Peyer's patch (tissue), 4 donors: ENCODE measurements around the gene DHX57. TPM values are rescaled to one million over a fixed set of nuclear protein-coding genes. Genes with fewer than 3 reads are reported as not detected.

Source experiments
- DNase-seq, 3 donors: peaks; one replicate each; pipeline ENCODE4 v3.0.0-alpha.2; 2017 to 2019
- H3K27ac ChIP-seq, 4 donors: fragments of 200-600 bp; sonication (generic); one replicate each; pipeline ENCODE4 v1.5.1; 2016 to 2019
- H3K27me3 ChIP-seq, 2 donors: fragments of 200-600 bp; sonication (generic); one replicate each; pipeline ENCODE4 v1.5.1; 2019
- H3K36me3 ChIP-seq, 3 donors: fragments of 200-600 bp; sonication (generic); one replicate each; pipeline ENCODE4 v1.5.1; 2016 to 2019
- H3K4me1 ChIP-seq, 4 donors: fragments of 200-600 bp; sonication (generic); one replicate each; pipeline ENCODE4 v1.5.1; 2016 to 2019
- H3K4me3 ChIP-seq, 4 donors: fragments of 200-600 bp; sonication (generic); 1 replicate in 3 of 4; 2 replicates in 1 of 4; pipeline ENCODE4 v1.5.1; 2016 to 2019; ENCODE audit warnings: mild to moderate bottlenecking in 1 of 4
- H3K9me3 ChIP-seq, 4 donors: fragments of 200-600 bp; sonication (generic); one replicate each; pipeline ENCODE4 v1.5.1; 2016 to 2019; ENCODE audit warnings: mild to moderate bottlenecking in 1 of 4
- CTCF ChIP-seq, 6 experiments: fragments of 450-650 bp in 4 of 6; fragments of 200-600 bp in 2 of 6; sonication (generic) in 1 of 6; IDR thresholded peaks; one replicate each; pipeline ENCODE4 v1.5.1; 2017 to 2019; ENCODE audit warnings: antibody characterized with exemption in 6 of 6, mild to moderate bottlenecking in 3 of 6, moderate library complexity in 1 of 6
- POLR2A ChIP-seq, 2 donors: fragments of 450-650 bp; IDR thresholded peaks; one replicate each; pipeline ENCODE4 v1.5.1; 2017; ENCODE audit warnings: antibody characterized with exemption in 2 of 2, mild to moderate bottlenecking in 2 of 2, moderate library complexity in 2 of 2
- small RNA-seq, 2 donors: library from RNA; depleted of rRNA; stranded (forward); fragments of <200 nt; gene quantifications; one replicate each; pipeline ENCODE3, GENCODE V24; 2016
- total RNA-seq, 4 donors: library from RNA; depleted of rRNA; stranded (reverse); fragments of >200 nt; gene quantifications; one replicate each; pipeline ENCODE4 v1.1.0, GENCODE V29; 2016

Gene DHX57
- total RNA-seq, 4 donors from 2014 or later = 4.5 to 69.3 (median 7.3) TPM

DNA sequence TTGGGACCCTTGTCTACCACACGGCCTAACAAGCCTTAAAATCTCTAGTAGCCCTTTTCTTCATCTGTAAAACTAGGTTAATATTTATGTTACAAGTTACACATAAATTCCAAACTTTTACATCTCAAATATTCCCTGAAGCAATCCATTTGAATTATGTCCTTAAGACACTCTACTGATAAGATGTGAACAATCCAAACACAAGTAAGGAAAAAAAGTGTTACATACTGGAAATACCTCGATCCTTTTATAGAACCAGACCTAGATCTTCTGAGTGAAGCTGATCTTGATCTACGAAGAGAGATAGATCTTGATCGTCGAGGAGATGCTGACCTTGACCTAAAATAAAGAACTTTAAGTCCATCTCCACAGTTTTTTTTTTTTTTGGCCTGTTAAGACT lies 127.9 kb downstream of the DHX57 start:
- Histone ChIP-seq H3K36me3 (peaks cover 0 to 68% (median 0%) of the 10 kb centered on the region in 3 donors), H3K27me3 (no peaks in the 10 kb centered on the region), H3K27ac (peak overlapping the region in 2 of 4 donors; percentile 4 to 20), H3K9me3 (no peaks in the 10 kb centered on the region), H3K4me1 (peaks cover 0 to 61% (median 4%) of the 10 kb centered on the region in 4 donors), H3K4me3 (peak overlapping the region in 1 of 4 donors; percentile 95)
- TF ChIP-seq CTCF (IDR thresholded peaks at IDR 0.05) (no peak), POLR2A (IDR thresholded peaks at IDR 0.05) (no peak)
- DNase-seq = no peak

Small RNA genes within 50 kb of the gene (small RNA-seq; reads per million reads assigned to genes)
- gene RNU6-851P = 0 reads per million in 2 donors

Other genes with a start within 250 kb of the DHX57 start
- gene GALM, start 209.8 kb downstream of the DHX57 start, total RNA-seq = 100 to 1,000 TPM in 1 of 4 donors, 10 to 100 TPM in 3; 68.1 to 118 (median 86.0) TPM
- gene SRSF7, start 124.6 kb downstream of the DHX57 start, total RNA-seq = 100 to 1,000 TPM in 3 of 4 donors, 10 to 100 TPM in 1; 93.3 to 295 (median 139) TPM
- gene GEMIN6, start 97.7 kb downstream of the DHX57 start, total RNA-seq = 10 to 100 TPM in 1 of 4 donors, 1 to 10 TPM in 3; 3.9 to 12.4 (median 6.8) TPM
- gene MORN2, start within 50 bp of the DHX57 start, total RNA-seq = 10 to 100 TPM in 1 of 4 donors, 1 to 10 TPM in 3; 2.5 to 25.6 (median 6.2) TPM
- 1 to 10 TPM in 1 of 4 donors, under 1 TPM in 2, not detected in 1; 0.18 to 1.3 (median 0.28) TPM for gene ARHGEF33, start 13.9 kb upstream of the DHX57 start, total RNA-seq
- gene SOS1, start 245.1 kb upstream of the DHX57 start, total RNA-seq = 10 to 100 TPM; 38.7 to 49.1 (median 40.8) TPM